ENCODE results near the gene LSM10.

DNA sequence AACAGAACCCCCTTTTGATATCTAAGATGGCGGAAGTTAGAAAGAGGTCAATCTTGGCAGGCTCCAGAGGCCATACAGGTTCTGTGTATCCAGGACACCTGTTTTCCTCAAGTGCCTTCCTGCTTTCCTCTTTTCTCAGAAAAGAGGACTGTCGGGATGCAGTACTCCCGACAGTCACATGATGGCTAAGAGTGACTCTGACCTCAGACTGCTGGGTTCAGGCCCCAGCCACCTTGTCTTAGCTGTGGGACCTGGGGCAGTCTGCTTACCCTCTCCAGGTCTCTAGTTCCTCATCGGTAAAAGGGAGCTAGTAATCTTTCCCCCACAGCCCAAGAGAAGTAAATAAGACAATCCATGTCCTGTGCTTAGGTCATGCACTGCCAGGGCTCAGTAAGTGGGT is 41.9 kb downstream of the LSM10 start:
- TF ChIP-seq, protein P1, sequence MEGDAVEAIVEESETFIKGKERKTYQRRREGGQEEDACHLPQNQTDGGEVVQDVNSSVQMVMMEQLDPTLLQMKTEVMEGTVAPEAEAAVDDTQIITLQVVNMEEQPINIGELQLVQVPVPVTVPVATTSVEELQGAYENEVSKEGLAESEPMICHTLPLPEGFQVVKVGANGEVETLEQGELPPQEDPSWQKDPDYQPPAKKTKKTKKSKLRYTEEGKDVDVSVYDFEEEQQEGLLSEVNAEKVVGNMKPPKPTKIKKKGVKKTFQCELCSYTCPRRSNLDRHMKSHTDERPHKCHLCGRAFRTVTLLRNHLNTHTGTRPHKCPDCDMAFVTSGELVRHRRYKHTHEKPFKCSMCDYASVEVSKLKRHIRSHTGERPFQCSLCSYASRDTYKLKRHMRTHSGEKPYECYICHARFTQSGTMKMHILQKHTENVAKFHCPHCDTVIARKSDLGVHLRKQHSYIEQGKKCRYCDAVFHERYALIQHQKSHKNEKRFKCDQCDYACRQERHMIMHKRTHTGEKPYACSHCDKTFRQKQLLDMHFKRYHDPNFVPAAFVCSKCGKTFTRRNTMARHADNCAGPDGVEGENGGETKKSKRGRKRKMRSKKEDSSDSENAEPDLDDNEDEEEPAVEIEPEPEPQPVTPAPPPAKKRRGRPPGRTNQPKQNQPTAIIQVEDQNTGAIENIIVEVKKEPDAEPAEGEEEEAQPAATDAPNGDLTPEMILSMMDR (IDR thresholded peaks at IDR 0.05; ENCODE audit: insufficient read depth, low read length, poor library complexity, severe bottlenecking) = no peak
- no peak for TF ChIP-seq EZH2phosphoT487 (conservative IDR thresholded peaks at IDR 0.05; ENCODE audit: low read length)

Data from SU-DHL-6 (cell line).